Upper lobe of left lung (tissue), 6 donors: ENCODE results near the gene ORAI2. TPM values are rescaled to one million over a fixed set of nuclear protein-coding genes. Genes with fewer than 3 reads are reported as not detected.
"Not testable (repeated sequence)": the region's sequence is repeated elsewhere in the genome, so short reads cannot be mapped to it uniquely, and the experiment has no call there.

Experiments
- ATAC-seq, 2 donors: fragments of 200-7000 bp; cut with Tn5 transposase; one replicate each; pipeline ENCODE4 v1.9.1; 2022; ENCODE audit warnings: mild to moderate bottlenecking in 2 of 2, moderate library complexity in 2 of 2; ENCODE audit not compliant: low FRiP score in 2 of 2
- DNase-seq, 2 donors: peaks; one replicate each; pipeline ENCODE4 v3.0.0-alpha.2; 2019 to 2020
- H3K27ac ChIP-seq, 4 donors: fragments of 200-600 bp; sonication (generic); one replicate each; pipeline ENCODE4 v1.5.1; 2016 to 2019
- H3K27me3 ChIP-seq, 4 donors: fragments of 200-600 bp; sonication (generic); one replicate each; pipeline ENCODE4 v1.5.1; 2017 to 2019
- H3K36me3 ChIP-seq, 4 donors: fragments of 200-600 bp; sonication (generic); one replicate each; pipeline ENCODE4 v1.5.1; 2016 to 2019
- H3K4me1 ChIP-seq, 4 donors: fragments of 200-600 bp; sonication (generic); one replicate each; pipeline ENCODE4 v1.5.1; 2018 to 2019
- H3K4me3 ChIP-seq, 4 donors: fragments of 200-600 bp; sonication (generic); one replicate each; pipeline ENCODE4 v1.5.1; 2017 to 2019; ENCODE audit warnings: mild to moderate bottlenecking in 2 of 4, moderate library complexity in 1 of 4
- H3K9me3 ChIP-seq, 4 donors: fragments of 200-600 bp; sonication (generic); one replicate each; pipeline ENCODE4 v1.5.1; 2018 to 2019
- WGBS, 2 donors: methylation state at CpG; one replicate each; pipeline ENCODE4 v1.1.5; 2017 to 2018; 5-methylcytosine and 5-hydroxymethylcytosine counted together
- small RNA-seq, 4 donors: library from RNA; depleted of rRNA; stranded (forward); fragments of <200 nt; gene quantifications; one replicate each; pipeline ENCODE3, GENCODE V24; 2016
- total RNA-seq, 6 donors: library from RNA; depleted of rRNA in 4 of 6; stranded (reverse); fragments of >200 nt in 4 of 6; gene quantifications; one replicate each; pipeline versions ENCODE4 v1.1.0 to v1.2.1, GENCODE V29; 2016 to 2021
- donor health status: DM: no; HTN: no; CAD: no; lungs with moderate emphysema.
- donor health status: DM: no; HTN: yes; CAD: no; lungs with severe emphysema.

ORAI2 gene
- total RNA-seq, 6 donors from 2014 or later: 9.4 to 35.2 (median 30.5) TPM

- DNase-seq, H3K27ac ChIP-seq, H3K36me3 ChIP-seq, H3K4me3 ChIP-seq, H3K27me3 ChIP-seq, H3K9me3 ChIP-seq, H3K4me1 ChIP-seq: not testable (repeated sequence)
- peak; percentile 5 to 77 for ATAC-seq
- no CpG with 5 or more reads among the region's 24 CpGs for WGBS, 2 donors
These were observed 72.2 kb downstream of the ORAI2 start for GRCh38 chr7:102505298-102506185.

Small RNA genes within 50 kb of the gene (small RNA-seq; reads per million reads assigned to genes)
- 0 reads per million in 4 donors for gene MIR548O

Other genes with a start within 250 kb of the ORAI2 start
- 10 to 100 TPM in 2 of 6 donors, 1 to 10 TPM in 4; 6.3 to 16.4 (median 9.0) TPM for gene SH2B2, start 146.7 kb upstream of the ORAI2 start, total RNA-seq
- not detected for gene SPDYE6, start 77.1 kb upstream of the ORAI2 start, total RNA-seq
- 10 to 100 TPM; 17.8 to 80.7 (median 23.0) TPM for gene PRKRIP1, start 37.2 kb upstream of the ORAI2 start, total RNA-seq
- 10 to 100 TPM; 10.4 to 34.2 (median 18.2) TPM for gene ALKBH4, start 31.3 kb downstream of the ORAI2 start, total RNA-seq
- gene LRWD1, start 31.4 kb downstream of the ORAI2 start, total RNA-seq: 10 to 100 TPM; 13.2 to 33.8 (median 31.6) TPM
- gene POLR2J, start 45.3 kb downstream of the ORAI2 start, total RNA-seq: 10 to 100 TPM; 15.2 to 37.1 (median 26.6) TPM
- 10 to 100 TPM in 4 of 6 donors, 1 to 10 TPM in 2; 4.8 to 31.6 (median 22.3) TPM for gene RASA4B, start 84.2 kb downstream of the ORAI2 start, total RNA-seq
- gene UPK3BL2, start 110.1 kb downstream of the ORAI2 start, total RNA-seq: 10 to 100 TPM in 4 of 6 donors, 1 to 10 TPM in 2; 3.0 to 30.4 (median 16.6) TPM
- 1 to 10 TPM in 1 of 6 donors, under 1 TPM in 1, not detected in 4; 0.23 to 1.1 TPM for gene SPDYE2, start 117.7 kb downstream of the ORAI2 start, total RNA-seq
- gene POLR2J3, start 139.0 kb downstream of the ORAI2 start, total RNA-seq: 100 to 1,000 TPM in 1 of 6 donors, 10 to 100 TPM in 5; 17.2 to 147 (median 32.8) TPM
- 100 to 1,000 TPM in 1 of 6 donors, 10 to 100 TPM in 4, 1 to 10 TPM in 1; 8.7 to 132 (median 41.7) TPM for gene RASA4, start 183.2 kb downstream of the ORAI2 start, total RNA-seq
- gene UPK3BL1, start 209.2 kb downstream of the ORAI2 start, total RNA-seq: 10 to 100 TPM; 17.0 to 99.3 (median 30.0) TPM
- not detected for gene SPDYE2B, start 216.7 kb downstream of the ORAI2 start, total RNA-seq
- gene POLR2J2, start 238.1 kb downstream of the ORAI2 start, total RNA-seq: 10 to 100 TPM in 2 of 6 donors, 1 to 10 TPM in 4; 2.1 to 24.3 (median 5.6) TPM